Muscle of back (tissue), 11 donors: ENCODE measurements around the gene SERPINA4. TPM values are rescaled to one million over a fixed set of nuclear protein-coding genes. Genes with fewer than 3 reads are reported as not detected.
"Not testable (repeated sequence)": the region's sequence is repeated elsewhere in the genome, so short reads cannot be mapped to it uniquely, and the experiment has no call there.

Experiments
- DNase-seq, 3 donors: peaks; one replicate each; pipeline versions ENCODE4 v3.0.0 to v3.0.0-alpha.2; 2013
- polyA plus RNA-seq, 10 donors: library from polyadenylated mRNA; unstranded; fragments of 120-200 nt; gene quantifications; one replicate each; pipeline ENCODE4 v1.2.1, GENCODE V29; 2013; ENCODE audit not compliant: insufficient read length in 10 of 10

The SERPINA4 gene
- polyA plus RNA-seq, 10 donors, result 0.07 to 0.31 TPM; not detected in 8

GRCh38 chr14:94569381-94570001, 8.2 kb downstream of the SERPINA4 start:
- DNase-seq, result no peak

- DNase-seq, result no peak
These were observed 8.8 kb downstream of the SERPINA4 start for GRCh38 chr14:94570002-94570400.

DNA sequence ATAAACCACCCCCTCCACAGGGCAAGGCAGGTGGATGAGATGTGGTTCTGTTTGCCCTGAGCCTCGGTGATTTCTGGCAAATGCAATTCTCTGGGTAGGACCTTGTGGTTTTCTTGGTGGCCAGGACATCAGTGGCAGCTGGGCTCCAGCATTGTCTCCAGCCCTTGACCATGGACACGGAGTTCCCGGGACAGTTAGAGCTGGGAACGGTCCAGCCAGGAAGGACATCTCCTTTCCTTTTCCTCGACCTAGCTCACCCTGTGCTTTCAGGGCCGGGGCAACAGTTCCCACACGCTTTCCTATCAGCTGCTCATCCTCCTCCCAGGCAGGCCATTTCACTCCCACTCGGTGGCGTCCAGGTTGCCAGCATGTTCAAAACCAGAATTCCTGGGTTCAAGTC, 9.2 kb downstream of the SERPINA4 start:
- DNase-seq, result no peak

DNA sequence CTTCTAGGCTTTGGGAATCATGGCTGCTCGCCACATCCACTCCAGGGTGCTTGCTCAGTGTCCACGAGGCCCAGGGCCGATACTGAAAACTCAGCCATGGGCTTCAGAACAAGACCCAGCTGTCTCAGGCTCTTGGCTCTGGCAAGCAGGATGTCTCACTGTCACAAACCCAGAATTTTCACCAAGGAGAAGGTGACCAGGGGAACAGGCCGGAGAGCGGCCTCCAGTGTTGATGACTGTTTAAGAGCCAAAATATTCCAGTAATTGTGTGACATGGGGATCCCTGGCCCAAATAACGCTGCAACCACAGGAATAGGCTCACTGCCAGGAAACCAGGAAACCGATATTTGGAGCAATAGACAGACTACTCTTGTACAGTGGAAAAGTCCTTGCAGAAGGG, 10.2 kb downstream of the SERPINA4 start:
- peak in 2 of 3 donors; percentile 30 to 51 for DNase-seq

GRCh38 chr14:94571950-94572349, 10.7 kb downstream of the SERPINA4 start:
- DNase-seq, result no peak

- DNase-seq, result no peak
These were observed 11.5 kb downstream of the SERPINA4 start for GRCh38 chr14:94572637-94573303.

GRCh38 chr14:94573475-94574277, 12.4 kb downstream of the SERPINA4 start:
- no peak for DNase-seq

DNA sequence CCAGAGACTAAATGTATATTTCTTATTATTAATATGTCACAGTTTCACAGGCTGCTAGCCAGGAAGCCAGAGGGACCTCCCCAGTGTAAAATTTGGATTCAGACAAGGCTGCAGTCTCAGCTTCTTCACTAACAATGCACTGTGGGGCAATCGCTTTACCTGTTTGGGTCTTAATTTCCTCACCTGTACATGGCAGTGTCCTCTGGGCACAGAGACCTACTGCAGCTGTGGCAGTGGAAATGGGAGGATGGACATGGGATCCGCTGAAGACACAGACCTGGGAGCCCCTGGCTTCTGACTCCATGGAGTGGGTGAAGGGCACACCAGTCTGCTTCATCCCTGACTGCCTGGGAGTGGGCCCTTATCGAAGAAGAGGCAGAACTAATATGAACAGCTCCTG, 13.1 kb downstream of the SERPINA4 start:
- no peak for DNase-seq

GRCh38 chr14:94575730-94576585, 14.7 kb downstream of the SERPINA4 start:
- DNase-seq, result no peak

DNA sequence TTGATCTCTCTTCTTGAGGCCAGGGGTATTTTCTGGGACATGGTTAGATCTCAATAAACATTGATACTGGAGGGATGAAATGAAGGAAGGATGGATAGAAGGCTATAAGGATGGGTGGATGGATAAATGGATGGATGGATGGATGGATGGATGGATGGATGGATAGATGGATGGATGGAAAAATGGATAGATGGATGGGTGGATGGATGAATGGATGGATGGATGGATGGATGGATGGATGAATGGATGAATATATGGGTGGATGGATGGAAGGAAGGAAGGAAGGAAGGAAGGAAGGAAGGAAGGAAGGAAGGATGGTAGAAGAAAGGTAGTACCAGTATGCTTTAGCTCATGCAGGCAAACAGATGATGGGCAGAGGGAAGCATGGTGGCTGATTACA, 16.2 kb downstream of the SERPINA4 start:
- not testable (repeated sequence) for DNase-seq

- DNase-seq, result no peak
These were observed 17.5 kb downstream of the SERPINA4 start for GRCh38 chr14:94578712-94579111.

- DNase-seq, result peak in 1 of 3 donors; percentile 35
These were observed 20.1 kb downstream of the SERPINA4 start, which contains the start of gene SERPINA5 for GRCh38 chr14:94581127-94581999. TSS of gene SERPINA5 (plus strand) at chr14:94581426. CDS start at chr14:94587363, 5,937 bp downstream.

DNA sequence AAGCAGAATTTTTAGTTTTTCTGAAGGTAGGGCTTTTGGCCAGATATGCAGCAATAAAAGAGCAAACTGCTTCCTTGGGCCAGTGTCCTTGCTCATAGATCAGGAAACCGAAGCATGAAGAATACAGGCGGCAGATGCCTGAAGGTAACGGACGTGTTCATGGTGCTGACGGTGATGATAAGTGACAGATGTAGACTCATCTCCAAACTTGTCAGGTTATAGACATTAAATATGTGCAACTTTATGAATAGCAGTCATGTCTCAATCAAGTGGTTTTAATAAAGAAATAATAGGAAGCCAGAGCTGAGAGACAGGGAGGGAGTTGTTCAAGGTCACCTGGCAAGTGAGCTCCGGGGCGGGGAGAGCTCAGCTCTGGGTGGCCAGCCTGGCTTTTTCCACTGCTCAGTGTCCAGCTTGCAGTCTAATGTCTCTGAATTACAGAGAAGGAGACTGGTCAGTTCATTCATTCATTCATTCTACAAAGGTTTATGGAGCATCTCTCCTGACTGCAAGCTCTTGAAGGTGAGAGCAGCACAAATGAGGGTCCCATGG, 21.0 kb downstream of the SERPINA4 start:
- DNase-seq, result no peak

- no peak for DNase-seq
These were observed 21.6 kb downstream of the SERPINA4 start for GRCh38 chr14:94582851-94583250.

GRCh38 chr14:94583557-94583956, 22.3 kb downstream of the SERPINA4 start:
- no peak for DNase-seq

- no peak for DNase-seq
These were observed 23.5 kb downstream of the SERPINA4 start for GRCh38 chr14:94584591-94585280.

DNA sequence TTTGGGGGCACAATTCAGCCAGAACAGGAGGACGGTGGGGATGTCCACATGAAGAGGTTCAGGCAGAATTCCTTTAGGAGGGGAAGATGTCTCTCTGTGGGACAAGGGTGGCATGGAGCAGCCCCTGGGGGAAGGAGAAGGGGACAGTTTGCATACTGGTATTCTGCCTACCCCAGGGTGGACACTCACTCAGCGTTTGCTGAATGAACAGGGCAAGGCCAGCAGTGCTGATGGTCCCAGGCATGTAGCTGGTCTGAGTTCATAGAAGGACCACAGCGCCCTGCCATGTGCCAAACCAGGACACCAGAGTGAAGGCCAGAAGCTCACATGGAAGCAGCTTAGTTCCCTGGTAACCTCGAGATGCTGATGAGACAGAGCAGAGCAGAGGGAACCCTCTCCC, 25.4 kb downstream of the SERPINA4 start:
- no peak for DNase-seq

GRCh38 chr14:94588311-94588710, 27.1 kb downstream of the SERPINA4 start:
- DNase-seq, result no peak

DNA sequence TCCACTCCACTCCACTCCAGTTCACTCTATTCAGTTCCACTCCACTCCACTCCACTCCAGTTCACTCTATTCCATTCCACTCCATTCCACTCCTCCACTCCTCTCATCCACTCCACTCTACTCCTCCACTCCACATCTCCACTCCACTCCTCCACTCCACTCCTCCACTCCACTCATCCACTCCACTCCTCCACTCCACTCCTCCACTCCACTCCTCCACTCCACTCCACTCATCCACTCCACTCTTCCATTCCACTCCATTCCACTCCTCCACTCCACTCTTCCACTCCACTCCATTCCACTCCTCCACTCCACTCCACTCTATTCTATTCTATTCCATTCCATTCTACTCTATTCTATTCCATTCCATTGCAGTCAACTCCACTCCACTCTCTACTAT, 29.8 kb downstream of the SERPINA4 start:
- no peak for DNase-seq

DNA sequence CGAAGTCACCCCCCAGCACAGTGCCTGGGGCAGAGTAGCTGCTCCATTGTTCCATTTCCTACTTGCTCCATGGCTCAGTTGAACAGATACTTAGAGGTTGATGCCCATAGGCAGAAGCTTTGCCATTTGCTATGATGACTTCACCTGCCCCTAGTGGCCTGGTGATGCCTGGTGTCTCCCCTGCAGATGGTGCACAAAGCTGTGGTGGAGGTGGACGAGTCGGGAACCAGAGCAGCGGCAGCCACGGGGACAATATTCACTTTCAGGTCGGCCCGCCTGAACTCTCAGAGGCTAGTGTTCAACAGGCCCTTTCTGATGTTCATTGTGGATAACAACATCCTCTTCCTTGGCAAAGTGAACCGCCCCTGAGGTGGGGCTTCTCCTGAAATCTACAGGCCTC, 30.6 kb downstream of the SERPINA4 start:
- no peak for DNase-seq
